SK-N-DZ (cell line): ENCODE measurements around the gene WDR1.

Experiments
- DNase-seq: peaks from one replicate; pipeline ENCODE4 v3.0.0-alpha.2; 2015; ENCODE audit warnings: low spot score

The WDR1 gene

DNA sequence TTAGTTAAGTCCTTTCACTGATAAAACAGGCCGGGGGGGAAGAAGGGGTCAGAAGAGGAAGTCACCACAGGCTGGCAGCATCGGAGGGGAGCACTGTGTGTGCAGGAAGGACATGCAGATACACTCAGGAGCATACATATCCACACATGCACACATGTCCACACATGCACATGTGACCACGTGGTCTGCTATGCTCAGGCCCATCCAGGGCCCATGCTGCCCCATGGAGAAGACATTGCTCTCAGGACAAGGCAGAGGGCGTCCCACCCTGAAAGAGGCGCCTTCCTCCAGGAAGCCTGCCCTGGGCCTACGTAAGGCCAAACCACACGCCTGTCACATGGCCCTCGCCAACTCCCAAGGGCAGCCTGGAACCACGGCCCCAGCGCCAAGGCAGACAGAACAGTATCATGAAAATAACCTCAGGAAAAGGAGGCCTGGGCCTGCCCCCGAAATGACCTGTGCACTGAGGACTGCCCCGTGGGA, 15.8 kb downstream of the WDR1 start:
- no peak for DNase-seq

DNA sequence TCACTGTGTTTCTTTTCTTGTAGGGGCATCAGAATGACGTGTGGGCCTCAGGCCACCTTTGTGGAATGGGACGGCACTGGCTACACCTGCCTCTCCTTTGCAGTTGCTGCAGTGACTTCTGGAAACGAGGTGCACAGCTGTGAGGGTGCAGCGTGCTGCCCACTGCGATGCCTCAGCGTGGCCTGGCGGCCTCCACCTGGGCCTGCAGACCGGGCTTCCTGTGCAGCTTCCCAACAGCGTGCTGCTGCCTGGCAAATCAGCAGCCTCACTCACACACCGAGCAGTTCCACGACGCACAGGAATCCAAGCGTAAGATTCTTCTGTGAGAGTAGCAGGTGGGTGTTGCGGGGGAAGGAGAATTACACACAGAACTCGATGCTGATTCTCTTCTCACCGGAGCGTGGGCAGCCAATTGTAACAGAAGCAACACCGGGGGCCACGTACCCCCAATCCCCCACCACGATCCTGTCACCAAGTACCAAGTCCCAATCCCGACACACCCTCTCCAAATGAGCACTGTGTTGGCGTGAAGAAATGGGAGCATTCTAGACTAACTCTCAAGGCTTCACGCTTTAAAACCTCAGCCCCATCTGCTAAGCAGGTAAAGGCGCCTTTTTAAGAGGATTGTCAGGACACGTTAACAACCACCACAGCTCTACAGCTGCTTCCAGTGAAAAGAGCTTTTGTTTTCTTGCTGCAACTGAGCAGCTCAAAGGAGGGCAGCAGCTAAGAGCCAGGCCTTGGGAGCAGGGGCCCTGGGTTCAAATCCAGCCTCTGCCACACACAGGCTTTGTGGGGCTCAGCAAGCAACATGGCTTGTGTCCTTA, 16.9 kb downstream of the WDR1 start:
- DNase-seq, result no peak

DNA sequence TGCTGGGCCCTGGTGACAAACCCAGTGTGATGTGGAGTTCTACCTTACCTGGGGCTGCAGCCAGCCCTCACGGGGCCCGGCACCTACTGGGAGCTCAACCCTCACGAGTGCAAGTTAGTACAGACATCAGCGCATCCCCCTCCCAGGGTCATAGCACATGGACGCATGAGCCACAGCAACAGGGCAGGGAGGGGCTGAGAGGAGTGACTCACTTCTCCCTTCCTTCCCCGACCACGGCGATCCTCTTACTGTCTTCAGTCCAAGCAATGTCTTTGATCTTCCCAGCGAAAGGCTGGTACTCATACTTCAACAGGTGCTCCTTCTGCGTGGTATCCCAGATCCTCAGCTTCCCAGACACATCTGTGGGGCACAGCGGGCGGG, 17.8 kb downstream of the WDR1 start:
- no peak for DNase-seq

DNA sequence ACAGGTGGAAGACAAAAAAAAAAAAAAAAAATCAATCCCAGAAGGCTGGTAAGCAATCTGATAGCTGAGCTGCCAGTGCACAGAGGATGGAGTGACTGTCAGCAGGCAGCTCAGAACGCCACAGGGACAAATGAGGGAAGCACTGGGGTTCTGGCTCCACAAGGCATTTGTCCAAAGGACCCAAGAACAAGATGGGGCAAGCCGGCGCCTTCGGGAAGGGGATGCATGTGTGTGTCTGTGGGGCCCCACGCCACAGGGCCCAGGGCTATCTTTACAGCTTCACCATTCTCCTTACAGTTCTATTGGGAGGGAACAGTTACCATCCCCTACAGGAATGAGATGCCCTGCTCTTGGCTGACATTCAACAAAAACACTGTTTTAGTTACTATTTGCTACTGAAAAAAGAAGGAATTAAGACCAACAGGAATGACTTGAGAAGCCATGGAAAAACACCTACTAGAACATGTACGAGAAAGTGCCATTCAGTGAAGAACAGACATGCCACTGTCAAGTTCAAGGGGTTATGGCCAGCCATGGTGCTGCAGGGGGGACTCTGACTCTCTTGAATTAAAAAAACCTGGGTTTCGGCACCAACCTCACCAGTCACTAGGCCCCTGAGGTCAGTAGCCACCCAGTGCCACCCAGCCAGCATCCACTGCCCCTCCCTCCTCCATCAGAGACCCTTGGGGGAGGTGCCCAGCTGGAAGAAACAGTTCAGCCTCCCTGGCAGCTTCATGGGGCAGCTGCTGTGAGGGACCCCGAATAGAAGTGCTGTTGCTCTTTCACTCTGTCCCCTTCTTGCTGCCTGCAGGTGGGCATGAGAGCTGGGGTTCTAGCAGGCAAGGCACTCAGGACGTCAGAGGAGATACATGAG, 18.5 kb downstream of the WDR1 start:
- DNase-seq, result no peak

DNA sequence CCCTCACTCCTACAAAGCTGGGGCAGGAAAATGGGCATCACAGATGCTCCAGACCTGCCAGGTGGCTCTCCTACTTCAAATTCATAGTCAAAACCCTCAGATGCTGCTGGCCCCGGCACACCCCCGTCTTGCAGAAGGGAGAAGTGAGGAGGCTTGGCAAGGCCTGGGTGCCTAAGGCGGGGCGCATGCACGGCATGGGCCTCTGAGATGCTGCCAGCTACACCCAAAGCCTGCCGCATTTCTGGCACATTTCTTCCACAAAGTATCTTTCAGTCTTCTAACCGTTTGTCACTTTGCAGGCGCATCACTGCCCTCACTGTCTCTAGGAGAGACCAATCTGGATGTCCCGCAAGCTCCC, 19.6 kb downstream of the WDR1 start:
- DNase-seq, result no peak

DNA sequence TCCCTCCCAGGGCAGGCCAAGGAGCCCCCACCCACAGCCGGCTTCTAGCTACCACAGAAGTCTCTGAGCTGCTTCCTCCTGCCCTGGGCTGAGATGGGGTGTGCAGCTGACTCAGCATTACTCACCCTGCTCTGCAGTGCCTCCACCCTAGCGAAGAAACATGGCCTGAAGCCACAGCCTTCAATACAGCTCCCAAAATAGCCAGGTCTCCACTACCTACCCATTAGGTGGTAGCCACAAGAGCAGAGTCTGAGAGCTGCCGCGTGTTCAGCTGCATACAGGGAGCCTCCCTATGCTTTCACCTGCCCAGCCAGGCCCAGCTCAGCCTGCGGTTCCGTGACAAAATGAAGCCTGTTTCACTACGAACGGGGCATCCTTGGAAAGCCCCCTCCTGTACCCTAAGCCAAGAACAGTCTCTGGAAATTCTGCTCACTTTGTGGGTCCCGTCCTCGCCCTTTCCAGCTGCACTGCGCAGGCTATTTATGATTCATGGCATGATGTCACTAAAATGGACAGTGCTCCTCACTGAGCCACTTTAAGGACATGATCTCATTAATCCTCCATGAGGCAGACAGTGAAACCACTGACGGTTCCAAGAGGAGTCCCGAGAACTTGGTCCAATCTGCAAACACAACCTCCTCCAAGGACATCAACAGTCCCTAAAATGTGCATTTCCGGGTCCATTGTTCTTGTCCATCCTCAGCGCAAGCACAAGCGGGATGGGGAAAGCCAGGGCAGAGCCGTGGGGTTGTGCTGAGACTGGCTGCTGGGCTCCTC, 20.2 kb downstream of the WDR1 start:
- DNase-seq, result no peak

DNA sequence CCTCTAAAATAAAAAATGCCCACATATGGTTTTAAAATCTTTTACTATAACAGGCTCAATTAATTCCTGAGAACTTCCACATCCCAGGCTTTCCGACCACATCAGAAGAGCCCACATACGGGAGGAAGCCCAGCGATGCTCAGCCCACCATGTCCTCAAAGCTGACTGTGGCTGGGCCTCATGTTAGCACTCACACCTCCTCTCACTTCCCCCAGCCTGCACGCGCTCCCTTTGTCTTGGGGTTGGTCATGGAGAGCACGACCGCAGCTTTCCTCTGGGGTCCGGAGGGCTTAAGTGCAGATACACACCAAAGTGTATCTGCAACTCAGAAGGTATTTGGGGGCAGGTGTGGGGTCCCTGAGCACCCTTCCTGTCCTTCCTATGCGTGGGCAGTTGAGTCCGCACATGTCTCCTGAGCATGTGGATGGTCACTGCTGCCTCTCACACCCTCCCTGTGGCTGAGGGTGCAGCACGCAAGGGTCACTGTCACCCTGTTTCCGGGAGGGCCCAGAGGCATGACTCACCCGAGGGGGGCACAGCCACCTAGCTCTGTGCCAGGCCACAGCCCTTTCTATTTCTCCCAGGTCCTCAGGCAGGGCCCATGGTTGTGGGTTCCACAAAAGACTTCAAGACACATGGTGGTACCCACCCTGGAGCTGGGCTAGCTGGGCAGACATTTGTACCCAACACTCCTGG, 21.2 kb downstream of the WDR1 start:
- no peak for DNase-seq

DNA sequence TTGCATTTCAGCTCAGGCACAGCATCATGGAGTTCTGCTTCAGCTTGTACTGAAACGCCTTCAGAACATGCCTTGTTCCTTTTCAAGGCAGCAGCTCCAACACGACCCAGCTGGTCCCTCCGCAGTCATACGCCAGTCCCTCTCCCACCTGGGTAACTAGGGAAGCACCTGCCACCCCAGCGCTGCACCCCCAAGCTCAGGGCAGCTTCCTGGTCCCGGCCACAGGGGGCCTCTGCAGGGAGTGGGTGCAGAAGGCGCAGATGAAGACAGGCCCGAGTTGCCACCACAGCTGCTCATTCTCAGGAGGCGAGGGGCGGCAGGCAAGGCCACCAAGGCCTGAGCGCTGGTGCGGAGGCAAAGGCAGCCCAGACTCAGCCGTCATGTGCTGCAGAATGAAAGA, 21.8 kb downstream of the WDR1 start:
- DNase-seq, result no peak

DNA sequence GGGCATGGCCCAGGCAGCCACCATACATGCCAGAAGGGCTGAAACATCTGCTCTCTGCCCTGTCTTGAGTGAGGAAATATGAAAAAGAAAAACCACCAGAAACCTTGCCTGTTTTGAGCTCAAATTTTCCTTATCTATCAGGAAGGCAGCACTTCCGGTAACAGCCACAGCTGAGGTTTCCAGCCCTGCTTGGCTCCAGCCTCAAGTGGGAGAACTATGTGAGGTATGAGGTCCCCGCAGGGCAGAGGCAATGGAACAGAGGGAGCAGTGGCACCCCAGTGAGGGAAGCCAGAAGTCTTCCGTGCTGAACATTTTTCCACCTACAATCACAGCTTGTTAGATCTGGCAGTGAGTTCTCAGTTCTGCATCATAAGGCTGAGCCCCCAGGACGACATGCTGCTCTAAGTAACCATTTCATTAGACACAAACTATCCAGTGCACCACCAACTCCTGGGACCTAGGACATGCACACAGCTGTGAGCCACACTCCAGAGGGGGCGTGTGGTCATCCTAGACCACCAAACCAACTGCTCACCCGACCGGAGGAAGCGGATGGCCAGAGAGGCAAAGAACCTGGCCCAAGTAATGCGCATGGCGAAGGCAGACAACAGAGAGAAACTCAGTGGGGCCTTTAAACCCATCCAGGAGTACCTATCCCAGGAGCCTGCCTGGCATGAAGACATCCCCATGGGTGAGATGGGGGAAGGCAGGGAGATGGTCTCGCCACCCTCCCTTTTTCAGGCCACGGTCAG, 22.6 kb downstream of the WDR1 start:
- no peak for DNase-seq

DNA sequence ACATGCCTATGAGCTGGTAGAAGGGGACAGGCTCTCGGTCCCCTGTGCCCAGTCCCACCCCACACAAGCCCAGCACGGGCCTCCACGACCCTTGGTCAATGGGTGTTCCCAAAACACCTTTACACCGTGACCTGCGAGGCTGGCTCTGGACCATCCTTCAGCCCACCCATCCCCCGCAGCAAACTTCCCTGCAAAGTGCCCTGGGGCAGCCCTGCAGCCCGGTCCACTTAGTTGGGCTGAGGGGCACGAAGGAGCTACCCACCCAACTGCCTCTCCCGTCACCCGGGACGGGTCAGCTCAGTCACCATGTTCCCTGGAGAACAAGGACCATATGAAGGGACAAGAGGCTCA, 23.4 kb downstream of the WDR1 start:
- no peak for DNase-seq

DNA sequence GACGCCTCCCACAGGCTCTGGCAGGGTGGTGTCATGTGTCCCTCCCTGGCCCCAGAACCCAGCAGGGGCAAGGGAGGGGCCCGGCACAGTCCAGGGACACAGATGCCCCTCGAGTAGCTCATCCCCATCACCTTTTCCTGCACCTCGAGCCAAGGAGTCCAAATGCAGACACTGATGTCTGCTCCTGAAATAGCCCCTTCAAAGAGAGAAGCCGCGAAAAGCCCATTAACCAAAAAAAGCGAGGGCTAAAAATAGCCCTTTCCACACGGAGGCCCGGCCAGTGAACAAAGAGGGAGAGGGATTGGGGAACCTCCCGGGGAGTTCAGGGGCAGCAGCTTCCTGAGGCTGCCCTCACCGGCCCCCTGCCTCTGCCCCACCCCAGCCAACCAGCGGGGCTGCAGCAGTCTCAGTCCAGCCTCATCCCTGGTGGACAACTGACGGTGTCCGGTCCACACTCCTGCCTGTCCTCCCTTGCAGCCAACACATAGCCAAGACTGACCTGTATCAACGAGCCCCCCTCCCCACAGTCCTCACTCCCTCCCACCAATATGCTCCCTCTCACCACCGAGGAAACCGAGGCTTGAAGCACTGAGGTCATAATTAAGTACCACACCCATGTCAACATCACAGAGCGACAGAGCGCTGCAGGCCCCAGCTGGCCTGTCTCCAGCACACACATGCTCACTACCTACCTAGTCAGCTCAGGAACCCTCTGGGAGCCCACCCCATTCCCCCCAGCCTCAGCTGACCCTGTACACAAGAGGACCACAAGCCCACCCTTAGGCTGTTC, 23.9 kb downstream of the WDR1 start:
- DNase-seq, result no peak

DNA sequence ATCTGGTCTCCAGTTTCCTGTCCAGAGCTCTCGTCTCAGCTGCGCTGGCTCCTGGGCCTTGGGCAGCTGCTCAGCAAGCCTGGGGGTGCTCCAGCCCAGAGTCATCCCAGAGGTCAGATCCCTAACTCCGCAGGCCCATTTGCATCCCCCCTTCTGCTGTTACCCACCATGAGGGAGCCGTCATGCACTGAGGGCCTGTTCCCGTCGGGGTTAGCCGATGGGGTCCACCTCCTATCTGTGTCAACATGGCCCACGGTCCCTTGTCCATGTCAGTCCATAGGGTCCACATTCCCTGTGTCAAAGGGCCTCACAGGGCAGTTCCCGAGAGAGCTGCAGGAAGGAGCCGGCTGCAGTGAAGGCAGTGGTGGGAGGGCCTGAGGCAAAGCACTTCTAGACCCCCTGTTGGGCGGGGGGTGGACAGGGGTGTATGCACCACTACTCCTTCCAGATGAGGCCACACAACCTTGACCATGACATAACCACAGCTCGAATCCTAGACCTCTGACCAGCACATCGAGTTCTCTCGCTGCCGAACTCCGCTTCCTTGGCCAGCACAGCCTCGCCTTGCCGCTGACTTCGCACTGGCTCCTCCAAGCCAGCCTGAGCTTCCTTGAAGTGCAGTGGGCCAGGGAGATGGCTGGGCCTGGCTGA, 24.9 kb downstream of the WDR1 start:
- no peak for DNase-seq

DNA sequence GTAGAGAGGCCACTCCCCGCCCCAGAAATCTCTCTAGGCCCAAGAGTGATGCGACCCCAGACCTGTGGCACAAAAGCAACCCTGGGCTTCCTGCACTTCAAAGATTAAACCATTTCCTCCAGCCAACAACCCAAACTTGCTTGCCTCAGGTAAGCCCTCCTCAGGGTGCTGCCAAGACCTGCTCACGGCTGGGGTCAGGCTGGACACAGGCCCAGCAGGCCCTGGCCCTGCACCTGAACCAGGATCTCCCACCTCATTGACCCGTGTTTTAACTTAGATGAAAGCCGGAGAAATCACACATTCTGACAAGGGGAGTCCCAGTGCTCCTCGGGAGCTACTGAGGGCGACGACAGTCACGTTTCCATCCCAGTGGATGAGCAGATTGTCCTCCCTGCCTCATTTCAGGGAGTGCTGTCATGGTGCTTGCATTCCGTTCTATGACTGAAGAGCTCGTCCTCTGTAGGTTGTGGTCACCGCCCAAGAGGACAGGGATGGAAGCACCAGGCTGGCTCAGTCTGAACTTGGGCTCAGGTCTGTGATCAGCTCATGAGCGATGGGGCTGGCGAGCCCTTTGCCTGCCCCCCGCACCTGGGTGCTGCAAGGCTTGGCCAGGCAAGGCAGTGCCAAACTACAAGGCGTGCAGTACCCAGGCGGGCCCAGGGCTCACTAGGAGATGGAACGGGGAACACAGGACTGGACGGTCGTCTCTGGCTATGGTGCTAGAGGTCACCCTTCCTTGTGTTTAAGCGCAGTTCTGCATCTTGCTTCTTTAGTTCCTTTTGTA, 25.9 kb downstream of the WDR1 start:
- DNase-seq, result no peak

DNA sequence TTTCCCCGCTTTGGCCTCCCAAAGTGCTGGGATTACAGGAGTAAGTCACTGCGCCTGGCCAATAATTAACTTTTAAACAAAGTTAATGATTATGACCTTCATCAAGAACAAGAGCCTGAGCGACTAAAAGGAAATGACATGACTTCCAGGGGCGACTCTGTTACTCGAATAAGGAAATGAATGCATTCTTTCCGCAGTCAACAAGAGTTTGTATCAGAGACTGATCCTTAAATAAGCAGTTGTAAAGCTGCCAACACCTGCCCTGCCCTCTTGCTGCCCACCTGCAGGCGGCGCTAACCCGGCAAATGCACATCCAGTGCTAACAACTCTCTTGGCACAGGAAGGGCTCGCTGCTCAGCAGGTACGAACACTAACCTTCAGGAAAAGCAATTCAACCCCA, 27.3 kb downstream of the WDR1 start:
- no peak for DNase-seq

DNA sequence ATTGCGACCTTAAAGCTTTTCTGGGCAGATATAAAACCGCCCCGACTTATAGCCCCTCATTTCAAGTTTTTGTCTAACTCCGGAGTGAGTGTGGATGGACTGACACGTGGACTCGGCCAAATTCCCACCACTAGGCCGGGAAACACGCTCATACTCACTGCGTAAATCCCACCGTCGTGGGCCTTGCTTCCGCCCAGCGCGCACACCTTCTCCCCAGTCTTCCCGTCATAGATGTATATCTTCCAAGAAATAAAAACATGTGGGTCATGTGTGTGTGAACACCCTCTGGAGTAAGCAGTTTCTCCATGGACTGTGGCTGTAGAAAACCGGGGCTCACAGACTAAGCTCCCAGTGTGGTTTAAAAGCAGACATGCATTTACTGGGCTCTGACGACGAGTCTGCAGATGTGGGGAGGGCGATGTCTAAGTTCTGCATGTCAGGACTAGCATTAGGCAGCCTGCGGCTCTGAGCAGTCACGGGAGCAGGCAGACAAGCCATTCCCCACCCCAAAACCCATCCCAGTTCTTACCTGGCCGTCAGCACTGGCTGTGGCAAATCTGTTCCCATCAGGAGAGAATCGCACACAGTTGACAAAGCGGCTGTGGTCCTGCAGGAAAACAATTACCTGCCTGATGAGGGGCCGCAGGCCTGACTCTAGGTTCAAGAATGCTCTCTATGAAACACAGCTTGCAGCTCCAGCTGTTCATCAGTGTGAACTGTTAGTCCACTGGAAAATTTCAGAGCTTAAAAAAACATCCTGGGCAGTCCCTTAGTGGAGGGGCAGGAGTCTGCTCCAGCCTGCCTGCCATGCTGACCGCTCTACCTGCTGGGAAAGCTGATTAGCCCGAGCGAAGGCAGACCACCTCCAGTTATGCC, 28.2 kb downstream of the WDR1 start:
- no peak for DNase-seq

DNA sequence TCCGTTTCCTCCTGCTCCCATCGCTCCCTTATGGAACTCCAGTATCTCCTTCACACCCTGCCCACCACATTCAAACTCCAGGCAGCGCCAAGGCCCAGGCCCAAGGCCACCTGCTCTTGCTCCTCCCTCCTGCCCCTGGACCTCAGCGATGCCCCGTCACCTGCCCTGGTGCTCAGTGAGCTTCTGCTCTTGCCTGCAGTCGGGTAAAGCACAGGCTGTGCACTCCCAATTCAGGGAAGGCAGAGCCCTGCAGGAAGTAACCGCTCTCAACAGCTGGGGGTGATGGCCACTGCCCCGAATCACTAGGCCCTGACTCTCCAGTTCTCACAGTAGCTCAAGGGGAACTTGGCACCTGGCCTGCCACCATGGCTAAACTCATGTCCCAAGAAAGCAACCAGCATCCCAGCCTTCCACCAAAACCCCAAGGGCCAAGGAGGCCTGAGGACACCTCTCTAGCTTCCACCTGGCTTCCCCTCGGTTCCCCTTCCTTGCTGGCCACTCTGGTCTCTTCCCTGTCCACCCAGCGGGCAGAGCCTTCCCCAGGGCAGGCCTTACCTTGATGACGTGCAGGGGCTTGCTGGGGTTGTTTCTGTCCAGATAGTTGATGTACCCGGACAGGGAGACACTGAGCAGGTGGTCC, 29.3 kb downstream of the WDR1 start:
- no peak for DNase-seq

DNA sequence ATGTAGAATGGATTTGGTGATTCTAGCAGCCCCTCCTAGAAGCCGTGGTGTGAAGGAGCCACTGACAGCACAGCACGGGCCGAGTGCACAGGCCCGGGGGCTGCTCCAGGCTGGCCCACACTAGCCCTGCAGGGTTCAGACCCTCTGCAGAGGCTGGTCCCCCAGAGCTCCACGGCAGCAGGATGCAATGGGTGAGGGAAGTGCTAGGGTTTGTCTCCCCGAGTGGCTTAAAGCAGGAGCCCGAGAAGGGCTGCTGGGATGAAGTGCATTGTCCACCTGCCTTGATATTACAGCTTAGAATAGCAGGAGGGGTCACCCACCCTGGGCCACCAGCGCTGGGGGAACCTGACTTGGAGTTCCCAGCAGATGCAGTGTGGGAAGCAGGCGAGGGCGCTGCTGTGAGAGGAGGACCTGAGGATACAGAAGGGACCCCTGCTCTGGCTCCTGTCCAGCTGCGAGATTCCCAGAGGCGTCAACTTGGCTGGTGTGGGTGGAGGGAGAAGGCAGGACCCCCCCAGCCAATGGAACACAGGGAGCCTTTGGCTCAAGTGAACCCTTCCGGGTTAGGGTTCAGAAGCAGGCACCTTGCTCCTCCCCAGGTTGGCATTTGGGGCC, 30.0 kb downstream of the WDR1 start:
- no peak for DNase-seq
